WERI-Rb-1 (cell line): ENCODE results near the gene TFDP1.
A peak's percentile ranks its signal among the peaks of the same experiment; 100 is the strongest.

Experiments used
- DNase-seq: peaks from one replicate; pipeline ENCODE4 v3.0.0-alpha.2; 2020
- H3K27ac ChIP-seq: fragments of 250-450 bp; sonication (Bioruptor Pico); 2 replicates; pipeline ENCODE4 v1.5.1; 2020; ENCODE audit warnings: mild to moderate bottlenecking, moderate library complexity
- H3K27me3 ChIP-seq: fragments of 250-450 bp; sonication (Bioruptor Pico); 2 replicates; pipeline ENCODE4 v1.5.1; 2021; ENCODE audit warnings: mild to moderate bottlenecking, low read depth, moderate library complexity; ENCODE audit not compliant: insufficient read depth, severe bottlenecking
- H3K36me3 ChIP-seq: fragments of 250-450 bp; sonication (Bioruptor Pico); 2 replicates; pipeline ENCODE4 v1.5.1; 2020; ENCODE audit warnings: mild to moderate bottlenecking, moderate library complexity
- H3K4me3 ChIP-seq: 2 replicates; pipeline ENCODE4 v1.5.1; 2011; ENCODE audit warnings: low read depth, mild to moderate bottlenecking, control low read depth, low read length
- H3K9me3 ChIP-seq: fragments of 250-450 bp; sonication (Bioruptor Pico); 2 replicates; pipeline ENCODE4 v1.5.1; 2021; ENCODE audit warnings: mild to moderate bottlenecking, moderate library complexity; ENCODE audit not compliant: severe bottlenecking
- CTCF ChIP-seq: IDR thresholded peaks from 2 replicates; pipeline ENCODE4 v1.5.1; 2011; ENCODE audit warnings: low read depth, mild to moderate bottlenecking, control low read depth, inconsistent platforms, low read length

Gene TFDP1

GRCh38 chr13:113635048-113635420 is 50.5 kb downstream of the TFDP1 start:
- DNase-seq = no peak
- TF ChIP-seq CTCF = no peak
- no peak overlapping the region for H3K4me3 ChIP-seq
- H3K36me3 ChIP-seq = peaks cover 100% of the 10 kb centered on the region
- no peaks in the 10 kb centered on the region for H3K27me3 ChIP-seq
- H3K9me3 ChIP-seq = no peaks in the 10 kb centered on the region
- H3K27ac ChIP-seq = no peak overlapping the region

- peaks cover 100% of the 10 kb centered on the region for H3K36me3 ChIP-seq
- no peak for DNase-seq
- no peak for TF ChIP-seq CTCF
- H3K9me3 ChIP-seq = no peaks in the 10 kb centered on the region
- H3K27ac ChIP-seq = no peak overlapping the region
- no peaks in the 10 kb centered on the region for H3K27me3 ChIP-seq
- H3K4me3 ChIP-seq = no peak overlapping the region
Observed at GRCh38 chr13:113635709-113636108, 51.2 kb downstream of the TFDP1 start.

GRCh38 chr13:113636266-113636963 is 51.9 kb downstream of the TFDP1 start:
- Histone ChIP-seq H3K9me3 (peaks cover under 1% of the 10 kb centered on the region), H3K4me3 (no peak overlapping the region), H3K27ac (no peak overlapping the region), H3K27me3 (no peaks in the 10 kb centered on the region), H3K36me3 (peaks cover 98% of the 10 kb centered on the region)
- no peak for DNase-seq
- no peak for TF ChIP-seq CTCF

- peak; percentile 7 for DNase-seq
- H3K36me3 ChIP-seq = peaks cover 98% of the 10 kb centered on the region
Observed at GRCh38 chr13:113637262-113638160, 53.0 kb downstream of the TFDP1 start.

GRCh38 chr13:113638173-113638746 is 53.7 kb downstream of the TFDP1 start:
- Histone ChIP-seq H3K4me3 (no peak overlapping the region), H3K36me3 (peaks cover 93% of the 10 kb centered on the region), H3K9me3 (peaks cover 8% of the 10 kb centered on the region), H3K27ac (no peak overlapping the region), H3K27me3 (no peaks in the 10 kb centered on the region)
- DNase-seq = peak; percentile 7
- TF ChIP-seq CTCF = no peak

More at GRCh38 chr13:113637262-113638160, 53.0 kb downstream of the TFDP1 start:
- Histone ChIP-seq H3K27me3 (no peaks in the 10 kb centered on the region), H3K9me3 (peaks cover 8% of the 10 kb centered on the region), H3K27ac (no peak overlapping the region), H3K4me3 (no peak overlapping the region)
- TF ChIP-seq CTCF = no peak
